ENCODE results near the gene COA6. TPM values are rescaled to one million over a fixed set of nuclear protein-coding genes. Genes with fewer than 3 reads are reported as not detected.

The COA6 gene
- total RNA-seq, 4 donors from 2014 or later = 8.2 to 32.4 (median 23.8) TPM

GRCh38 chr1:234369033-234369430 lies 4.2 kb upstream of the COA6 start:
- peaks cover under 1 to 2% of the 10 kb centered on the region in 2 donors for H3K4me1 ChIP-seq
- H3K27me3 ChIP-seq = no peaks in the 10 kb centered on the region
- intact Hi-C loops (cut with DNase I) = no loop called here
- WGBS, 2 donors = 87 to 89% methylated on average over 3 of the region's 3 CpGs
- H3K27ac ChIP-seq = no peak overlapping the region
- no peak for TF ChIP-seq CTCF (IDR thresholded peaks at IDR 0.05)
- TF ChIP-seq POLR2A (IDR thresholded peaks at IDR 0.05) = no peak
- DNase-seq = no peak
- H3K36me3 ChIP-seq = no peaks in the 10 kb centered on the region
- no peak overlapping the region for H3K4me3 ChIP-seq (replicated peaks in 1 of 3)
- no peaks in the 10 kb centered on the region for H3K9me3 ChIP-seq

GRCh38 chr1:234369784-234370183 lies 3.5 kb upstream of the COA6 start:
- no peak for TF ChIP-seq CTCF (IDR thresholded peaks at IDR 0.05)
- TF ChIP-seq POLR2A (IDR thresholded peaks at IDR 0.05) = no peak
- H3K36me3 ChIP-seq = no peaks in the 10 kb centered on the region
- peaks cover 7 to 8% of the 10 kb centered on the region in 2 donors for H3K4me1 ChIP-seq

GRCh38 chr1:234371414-234371813 lies 1.8 kb upstream of the COA6 start:
- Histone ChIP-seq H3K27ac (no peak overlapping the region), H3K9me3 (no peaks in the 10 kb centered on the region), H3K36me3 (peaks cover 0 to 4% of the 10 kb centered on the region in 2 donors), H3K4me3 (replicated peaks in 1 of 3) (no peak overlapping the region), H3K4me1 (peaks cover 10 to 13% of the 10 kb centered on the region in 2 donors), H3K27me3 (no peaks in the 10 kb centered on the region)
- 55 to 56% methylated on average over 2 of the region's 2 CpGs for WGBS, 2 donors
- no peak for DNase-seq
- TF ChIP-seq POLR2A (IDR thresholded peaks at IDR 0.05) (no peak), CTCF (IDR thresholded peaks at IDR 0.05) (no peak)
- intact Hi-C loops (cut with DNase I) = no loop called here

More at GRCh38 chr1:234369784-234370183, 3.5 kb upstream of the COA6 start:
- H3K27ac ChIP-seq = no peak overlapping the region
- DNase-seq = no peak
- no peaks in the 10 kb centered on the region for H3K9me3 ChIP-seq
- no peak overlapping the region for H3K4me3 ChIP-seq (replicated peaks in 1 of 3)
- H3K27me3 ChIP-seq = no peaks in the 10 kb centered on the region
- intact Hi-C loops (cut with DNase I) = no loop called here
- WGBS, 2 donors = 91 to 92% methylated on average over 1 of the region's 1 CpG

GRCh38 chr1:234372011-234372757 lies 1.1 kb upstream of the COA6 start:
- Histone ChIP-seq H3K9me3 (no peaks in the 10 kb centered on the region), H3K4me1 (peaks cover 10 to 13% of the 10 kb centered on the region in 2 donors), H3K27ac (no peak overlapping the region), H3K36me3 (peaks cover 0 to 4% of the 10 kb centered on the region in 2 donors), H3K27me3 (no peaks in the 10 kb centered on the region), H3K4me3 (replicated peaks in 1 of 3) (peak overlapping the region in 2 of 3 donors; percentile 67 to 97)
- TF ChIP-seq CTCF (IDR thresholded peaks at IDR 0.05) = no peak
- TF ChIP-seq POLR2A (IDR thresholded peaks at IDR 0.05) = no peak
- WGBS, 2 donors = 62 to 63% methylated on average over 9 of the region's 9 CpGs
- intact Hi-C loops (cut with DNase I) = no loop called here
- DNase-seq = no peak

GRCh38 chr1:234373959-234374254 lies 651 bp downstream of the COA6 start:
- WGBS, 2 donors = 3 to 4% methylated on average over 6 of the region's 6 CpGs
- H3K4me1 ChIP-seq = peaks cover 10 to 13% of the 10 kb centered on the region in 2 donors
- peak overlapping the region; percentile 88 to 99 (median 95) for H3K27ac ChIP-seq
- peaks cover 0 to 10% of the 10 kb centered on the region in 2 donors for H3K36me3 ChIP-seq
- no peaks in the 10 kb centered on the region for H3K9me3 ChIP-seq
- no peak for TF ChIP-seq CTCF (IDR thresholded peaks at IDR 0.05)
- TF ChIP-seq POLR2A (IDR thresholded peaks at IDR 0.05) = no peak
- H3K27me3 ChIP-seq = no peaks in the 10 kb centered on the region
- peak overlapping the region; percentile 67 to 97 (median 86) for H3K4me3 ChIP-seq (replicated peaks in 1 of 3)
- DNase-seq = no peak
- intact Hi-C loops (cut with DNase I) = no loop called here

Data from thyroid gland (tissue), 4 donors.